ENCODE measurements around the gene HAO1. TPM values are rescaled to one million over a fixed set of nuclear protein-coding genes. Genes with fewer than 3 reads are reported as not detected.

HAO1 gene
- total RNA-seq, 2 experiments from 2014 or later: not detected

DNA sequence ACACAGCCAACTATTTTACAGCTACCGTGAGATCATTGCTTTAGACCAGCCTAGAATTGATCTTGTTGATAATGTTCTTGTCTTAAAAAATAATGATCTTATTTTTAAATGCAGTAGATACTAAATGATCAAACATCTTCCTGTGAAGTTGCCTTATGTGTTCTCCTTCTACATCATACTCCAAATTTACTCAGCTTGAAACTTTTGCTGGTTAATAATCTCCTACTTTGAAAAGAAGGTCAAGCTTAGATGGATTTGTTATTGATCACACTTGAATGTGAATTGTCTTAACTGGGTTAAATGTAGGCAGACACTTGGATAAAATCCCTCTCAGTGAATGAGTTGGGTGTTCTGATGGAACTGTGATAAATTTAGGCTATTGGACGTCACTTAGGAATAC, 91.9 kb downstream of the HAO1 start:
- ChIA-PET CTCF (ENCODE audit: unreplicated experiment) (no interaction called here), POLR2A (interaction anchor here (0.8 to 0.9 kb wide), 2 partner anchors 11 to 18 kb away, joined by 3 read pairs; no protein-coding TSS in a partner anchor)
- H3K9me2 ChIP-seq (ENCODE audit: insufficient read depth, low read length): no peaks in the 10 kb centered on the region
- no peak overlapping the region for H3K4me3 ChIP-seq (ENCODE audit: low read depth, low read length, poor library complexity, severe bottlenecking)
- no peak overlapping the region; the same call in 1 of the 2 replicates for H2AFZ ChIP-seq (ENCODE audit: low read length)
- H3K36me3 ChIP-seq (ENCODE audit: insufficient read depth, low read length): no peaks in the 10 kb centered on the region
- intact Hi-C loops (cut with micrococcal nuclease; ENCODE audit: unreplicated experiment): no loop called here
- H3K4me1 ChIP-seq (ENCODE audit: insufficient read depth, low read length, poor library complexity, severe bottlenecking): no peaks in the 10 kb centered on the region
- H3K27ac ChIP-seq (ENCODE audit: low read depth, low read length, poor library complexity, severe bottlenecking): no peak overlapping the region
- H4K20me1 ChIP-seq (ENCODE audit: insufficient read depth, low read length): no peaks in the 10 kb centered on the region
- DNase-seq (ENCODE audit: low spot score): no peak
- no peaks in the 10 kb centered on the region for H3K79me2 ChIP-seq (ENCODE audit: insufficient read depth, low read depth, low read length)
- BruUV-seq (replicated peaks): no TSS peak
- TF ChIP-seq, protein P1, sequence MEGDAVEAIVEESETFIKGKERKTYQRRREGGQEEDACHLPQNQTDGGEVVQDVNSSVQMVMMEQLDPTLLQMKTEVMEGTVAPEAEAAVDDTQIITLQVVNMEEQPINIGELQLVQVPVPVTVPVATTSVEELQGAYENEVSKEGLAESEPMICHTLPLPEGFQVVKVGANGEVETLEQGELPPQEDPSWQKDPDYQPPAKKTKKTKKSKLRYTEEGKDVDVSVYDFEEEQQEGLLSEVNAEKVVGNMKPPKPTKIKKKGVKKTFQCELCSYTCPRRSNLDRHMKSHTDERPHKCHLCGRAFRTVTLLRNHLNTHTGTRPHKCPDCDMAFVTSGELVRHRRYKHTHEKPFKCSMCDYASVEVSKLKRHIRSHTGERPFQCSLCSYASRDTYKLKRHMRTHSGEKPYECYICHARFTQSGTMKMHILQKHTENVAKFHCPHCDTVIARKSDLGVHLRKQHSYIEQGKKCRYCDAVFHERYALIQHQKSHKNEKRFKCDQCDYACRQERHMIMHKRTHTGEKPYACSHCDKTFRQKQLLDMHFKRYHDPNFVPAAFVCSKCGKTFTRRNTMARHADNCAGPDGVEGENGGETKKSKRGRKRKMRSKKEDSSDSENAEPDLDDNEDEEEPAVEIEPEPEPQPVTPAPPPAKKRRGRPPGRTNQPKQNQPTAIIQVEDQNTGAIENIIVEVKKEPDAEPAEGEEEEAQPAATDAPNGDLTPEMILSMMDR (conservative IDR thresholded peaks at IDR 0.05; ENCODE audit: low read length): no peak
- TF ChIP-seq EZH2phosphoT487 (IDR thresholded peaks at IDR 0.05; ENCODE audit: borderline replicate concordance, low read depth, low read length): no peak
- no peaks in the 10 kb centered on the region for H3K9me3 ChIP-seq (ENCODE audit: low read length)
- H3K4me2 ChIP-seq (ENCODE audit: low read length): no peak overlapping the region

DNA sequence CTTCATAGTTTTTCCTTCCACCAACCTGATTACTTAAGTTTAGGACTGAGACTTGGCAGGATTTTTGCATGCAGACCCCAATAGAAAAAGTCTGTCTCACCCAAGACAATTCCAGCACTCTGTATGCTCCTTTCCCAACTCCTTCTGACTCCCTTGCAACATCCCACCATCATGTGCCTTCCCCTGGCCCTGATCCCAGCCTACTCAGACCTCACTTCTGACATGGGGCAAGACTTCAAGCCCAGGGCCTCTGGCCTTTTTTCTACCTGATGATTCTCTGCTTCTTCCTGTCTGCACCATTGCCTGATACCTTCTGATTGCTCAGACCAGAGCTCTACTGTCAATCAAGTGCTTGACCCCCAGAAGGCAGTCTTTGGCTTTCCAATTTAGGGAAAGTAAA, 96.6 kb downstream of the HAO1 start:
- no peak overlapping the region for H3K4me2 ChIP-seq (ENCODE audit: low read length)
- H4K20me1 ChIP-seq (ENCODE audit: insufficient read depth, low read length): no peaks in the 10 kb centered on the region
- H3K4me3 ChIP-seq (ENCODE audit: low read depth, low read length, poor library complexity, severe bottlenecking): no peak overlapping the region
- H3K4me1 ChIP-seq (ENCODE audit: insufficient read depth, low read length, poor library complexity, severe bottlenecking): no peaks in the 10 kb centered on the region
- H3K9me2 ChIP-seq (ENCODE audit: insufficient read depth, low read length): no peaks in the 10 kb centered on the region
- ChIA-PET POLR2A (interaction anchor here (0.6 to 1.4 kb wide), 3 partner anchors 8 to 417 kb away, joined by 3 to 5 read pairs (median 4); no protein-coding TSS in a partner anchor), CTCF (ENCODE audit: unreplicated experiment) (no interaction called here)
- intact Hi-C loops (cut with micrococcal nuclease; ENCODE audit: unreplicated experiment): no loop called here
- no peaks in the 10 kb centered on the region for H3K9me3 ChIP-seq (ENCODE audit: low read length)
- no peaks in the 10 kb centered on the region for H3K36me3 ChIP-seq (ENCODE audit: insufficient read depth, low read length)
- BruUV-seq (replicated peaks): no TSS peak
- H3K27ac ChIP-seq (ENCODE audit: low read depth, low read length, poor library complexity, severe bottlenecking): no peak overlapping the region
- H3K79me2 ChIP-seq (ENCODE audit: insufficient read depth, low read depth, low read length): no peaks in the 10 kb centered on the region
- no peak for TF ChIP-seq EZH2phosphoT487 (IDR thresholded peaks at IDR 0.05; ENCODE audit: borderline replicate concordance, low read depth, low read length)
- TF ChIP-seq, protein P1 (conservative IDR thresholded peaks at IDR 0.05; ENCODE audit: low read length): no peak
- no peak overlapping the region for H2AFZ ChIP-seq (ENCODE audit: low read length)
- DNase-seq (ENCODE audit: low spot score): no peak

DNA sequence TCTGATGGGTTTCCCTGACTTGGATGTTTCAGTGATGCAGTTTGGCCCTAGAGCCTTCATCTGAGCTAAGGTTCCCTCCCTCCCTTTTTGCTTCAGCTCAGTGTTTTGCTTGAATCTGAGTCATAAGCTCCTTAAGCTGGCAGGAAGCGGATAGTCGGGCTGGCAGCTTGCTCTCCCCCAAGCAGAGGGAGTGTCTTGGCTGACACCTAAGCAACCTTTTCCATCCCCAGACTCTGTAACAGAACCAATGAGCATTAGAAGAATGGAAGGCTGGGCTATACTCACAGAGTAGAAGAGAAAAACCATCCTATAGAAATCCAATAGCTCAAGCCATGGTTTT, 98.3 kb downstream of the HAO1 start:
- no peak for DNase-seq (ENCODE audit: low spot score)
- Histone ChIP-seq H3K4me1 (ENCODE audit: insufficient read depth, low read length, poor library complexity, severe bottlenecking) (no peaks in the 10 kb centered on the region), H3K4me3 (ENCODE audit: low read depth, low read length, poor library complexity, severe bottlenecking) (no peak overlapping the region), H3K4me2 (ENCODE audit: low read length) (no peak overlapping the region), H3K27ac (ENCODE audit: low read depth, low read length, poor library complexity, severe bottlenecking) (no peak overlapping the region), H3K9me3 (ENCODE audit: low read length) (no peaks in the 10 kb centered on the region), H3K79me2 (ENCODE audit: insufficient read depth, low read depth, low read length) (no peaks in the 10 kb centered on the region), H3K36me3 (ENCODE audit: insufficient read depth, low read length) (no peaks in the 10 kb centered on the region), H2AFZ (ENCODE audit: low read length) (no peak overlapping the region), H3K9me2 (ENCODE audit: insufficient read depth, low read length) (no peaks in the 10 kb centered on the region), H4K20me1 (ENCODE audit: insufficient read depth, low read length) (no peaks in the 10 kb centered on the region)
- intact Hi-C loops (cut with micrococcal nuclease; ENCODE audit: unreplicated experiment): no loop called here
- POLR2A ChIA-PET: interaction anchor here (0.9 to 1.6 kb wide), 3 partner anchors 9 to 77 kb away, joined by 3 read pairs; no protein-coding TSS in a partner anchor
- TF ChIP-seq, protein P1 (conservative IDR thresholded peaks at IDR 0.05; ENCODE audit: low read length): no peak
- TF ChIP-seq EZH2phosphoT487 (IDR thresholded peaks at IDR 0.05; ENCODE audit: borderline replicate concordance, low read depth, low read length): no peak
- CTCF ChIA-PET (ENCODE audit: unreplicated experiment): no interaction called here
- BruUV-seq (replicated peaks): no TSS peak

Data from OCI-LY7 (cell line).